HepG2 (cell line): ENCODE data around the gene LAG3. TPM values are rescaled to one million over a fixed set of nuclear protein-coding genes. Genes with fewer than 3 reads are reported as not detected.

Source experiments
- ARNT ChIP-seq: fragments of 450-650 bp; IDR thresholded peaks from 2 replicates; pipeline ENCODE4 v1.6.1; 2017
- ARNTL ChIP-seq: sonication (generic); formaldehyde crosslinking; IDR thresholded peaks from 2 replicates; pipeline ENCODE4 v1.4.0; 2020; ENCODE audit warnings: mild to moderate bottlenecking, missing genetic modification reagents
- BRD4 ChIP-seq: sonication (generic); formaldehyde crosslinking; IDR thresholded peaks from 2 replicates; pipeline ENCODE4 v1.4.0; 2020; ENCODE audit warnings: missing genetic modification reagents
- FOXM1 ChIP-seq: sonication (generic); formaldehyde crosslinking; IDR thresholded peaks from 2 replicates; pipeline ENCODE4 v1.5.0; 2020; ENCODE audit warnings: missing genetic modification reagents
- GATAD1 ChIP-seq: IDR thresholded peaks from 2 replicates; pipeline ENCODE4 v1.6.1; 2016; ENCODE audit warnings: missing genetic modification reagents, missing compliant biosample characterization
- HCFC1 ChIP-seq: fragments of 150-350 bp; IDR thresholded peaks from 2 replicates; pipeline ENCODE4 v1.6.1; 2014; ENCODE audit warnings: low read depth, low read length
- HOXD1 ChIP-seq: sonication (generic); formaldehyde crosslinking; IDR thresholded peaks from 2 replicates; pipeline ENCODE4 v1.5.0; 2020; ENCODE audit warnings: missing genetic modification reagents
- KDM3A ChIP-seq: IDR thresholded peaks from 2 replicates; pipeline ENCODE4 v1.6.1; 2018; ENCODE audit warnings: low read depth, missing compliant biosample characterization
- KLF9 ChIP-seq: IDR thresholded peaks from 2 replicates; pipeline ENCODE4 v1.6.1; 2016; ENCODE audit warnings: low read depth
- KMT2B ChIP-seq: IDR thresholded peaks from 2 replicates; pipeline ENCODE4 v1.6.1; 2016; ENCODE audit warnings: missing genetic modification reagents, missing compliant biosample characterization
- MAX ChIP-seq: IDR thresholded peaks from 2 replicates; pipeline ENCODE4 v1.6.1; 2012; ENCODE audit warnings: inconsistent platforms
- MNT ChIP-seq: fragments of 450-650 bp; IDR thresholded peaks from 2 replicates; pipeline ENCODE4 v1.6.1; 2016
- NFE2 ChIP-seq: sonication (generic); formaldehyde crosslinking; IDR thresholded peaks from 2 replicates; pipeline ENCODE4 v1.4.0; 2020; ENCODE audit warnings: missing genetic modification reagents
- NFE2L2 ChIP-seq: fragments of 150-350 bp; IDR thresholded peaks from 2 replicates; pipeline ENCODE4 v1.6.1; 2014; ENCODE audit warnings: low read length
- PCBP2 ChIP-seq: fragments of 200-400 bp; formaldehyde crosslinking; optimal IDR thresholded peaks from 2 replicates; pipeline ENCODE3; 2018; ENCODE audit warnings: low read length, low read depth; ENCODE audit not compliant: poor library complexity, severe bottlenecking
- PHB2 ChIP-seq: fragments of 450-650 bp; IDR thresholded peaks from 2 replicates; pipeline ENCODE4 v1.6.1; 2018; ENCODE audit not compliant: partially characterized antibody
- SNAPC2 ChIP-seq: sonication (generic); formaldehyde crosslinking; IDR thresholded peaks from 2 replicates; pipeline ENCODE4 v1.8.1; 2022; ENCODE audit warnings: mild to moderate bottlenecking, missing genetic modification reagents
- SRSF4 ChIP-seq: fragments of 200-400 bp; formaldehyde crosslinking; IDR thresholded peaks from one replicate; pipeline ENCODE4 v1.6.1; 2018; ENCODE audit warnings: mild to moderate bottlenecking, low read depth, low read length, moderate library complexity; ENCODE audit not compliant: poor library complexity, severe bottlenecking
- YEATS4 ChIP-seq: sonication (generic); formaldehyde crosslinking; IDR thresholded peaks from 2 replicates; pipeline ENCODE4 v1.4.0; 2020; ENCODE audit warnings: missing genetic modification reagents, borderline replicate concordance
- ZBTB44 ChIP-seq: sonication (generic); formaldehyde crosslinking; IDR thresholded peaks from 2 replicates; pipeline ENCODE4 v1.4.0; 2020; ENCODE audit warnings: missing genetic modification reagents
- ZFY ChIP-seq: sonication (generic); formaldehyde crosslinking; IDR thresholded peaks from 2 replicates; pipeline ENCODE4 v1.4.0; 2020; ENCODE audit warnings: missing genetic modification reagents
- ZNF503 ChIP-seq: sonication (generic); formaldehyde crosslinking; IDR thresholded peaks from 2 replicates; pipeline ENCODE4 v1.4.0; 2020; ENCODE audit warnings: missing genetic modification reagents
- ZNF670 ChIP-seq: sonication (generic); formaldehyde crosslinking; IDR thresholded peaks from 2 replicates; pipeline ENCODE4 v1.8.0; 2022; ENCODE audit warnings: mild to moderate bottlenecking, missing genetic modification reagents, borderline replicate concordance
- ZSCAN9 ChIP-seq: IDR thresholded peaks from 2 replicates; pipeline ENCODE4 v1.6.1; 2016; ENCODE audit warnings: borderline replicate concordance
- polyA plus RNA-seq, 8 experiments: library from polyadenylated mRNA; depleted of rRNA in 3 of 8; stranded (reverse) in 7 of 8; unstranded in 1 of 8; fragments of >200 nt; fragmentation: Illumina TruSeq in 4 of 8; extraction: Trizol in 4 of 8; gene quantifications; 2 replicates each; pipeline versions ENCODE4 v1.2.1 to v1.2.3, GENCODE V29; 2011 to 2016; ENCODE audit warnings: low read depth in 4 of 8, missing spikeins in 1 of 8, mixed read lengths in 1 of 8; ENCODE audit not compliant: insufficient read depth in 1 of 8
- total RNA-seq, 5 experiments: library from RNA; depleted of rRNA; stranded (reverse); fragments of >200 nt; fragmentation: Illumina TruSeq; extraction: Trizol; gene quantifications; 2 replicates each; pipeline ENCODE4 v1.2.3, GENCODE V29; 2016; ENCODE audit warnings: low read depth in 1 of 5

LAG3 gene
- total and polyA plus RNA-seq, 2 of the 13 experiments (the other 11 are each of a cell fraction or from before 2014, with no cell fraction given), result 0.11 to 0.26 TPM

- TF ChIP-seq ZNF503 (CRISPR knock-in tag) (no peak), SRSF4 (no peak), FOXM1 (no peak), PHB2 (no peak), HCFC1 (no peak), ZBTB44 (CRISPR knock-in tag) (no peak), KLF9 (no peak), NFE2L2 (no peak), ZSCAN9 (no peak; the same call in 1 of the 2 replicates), BRD4 (CRISPR knock-in tag) (peak; percentile 56; the same call in 1 of the 2 replicates), GATAD1 (CRISPR knock-in tag) (no peak), KDM3A (CRISPR knock-in tag) (no peak), HOXD1 (no peak), YEATS4 (CRISPR knock-in tag) (peak; percentile 38; the same call in 1 of the 2 replicates), MAX (peak; percentile 72), SNAPC2 (CRISPR knock-in tag) (no peak), ZNF670 (no peak), ARNTL (CRISPR knock-in tag) (no peak), ARNT (no peak), MNT (peak; percentile 34; the same call in 1 of the 2 replicates), NFE2 (CRISPR knock-in tag) (no peak), KMT2B (no peak), ZFY (CRISPR knock-in tag) (peak; percentile 69), PCBP2 (no peak)
Measured at GRCh38 chr12:6767353-6768319, 4.7 kb upstream of the LAG3 start (continued).
